Neural cell (in vitro differentiated cells): ENCODE measurements around the gene PPP1R11. TPM values are rescaled to one million over a fixed set of nuclear protein-coding genes. Genes with fewer than 3 reads are reported as not detected.

Experiments
- H2AFZ ChIP-seq: fragments of 200-600, 300-800 bp; sonication (generic), shearing (Covaris generic); 2 replicates; pipeline ENCODE4 v1.6.0; 2014; ENCODE audit warnings: low read depth, mild to moderate bottlenecking, antibody characterized with exemption, low read length, moderate library complexity
- H3F3A ChIP-seq: fragments of 200-600 bp; shearing (Covaris generic); 2 replicates; pipeline ENCODE4 v1.6.1; 2016; ENCODE audit warnings: mild to moderate bottlenecking, moderate library complexity, mixed read lengths, antibody characterized with exemption, low read length; ENCODE audit not compliant: insufficient read depth, poor library complexity, severe bottlenecking
- H3K27ac ChIP-seq: fragments of 200-600, 300-800 bp; sonication (generic), shearing (Covaris generic); 2 replicates; pipeline ENCODE4 v1.5.1; 2014; ENCODE audit warnings: mild to moderate bottlenecking, low read length, moderate library complexity
- H3K27me3 ChIP-seq: fragments of 300-800, 200-600 bp; sonication (generic), shearing (Covaris generic); 2 replicates; pipeline ENCODE4 v1.6.0; 2014; ENCODE audit warnings: mild to moderate bottlenecking, low read depth, low read length, moderate library complexity; ENCODE audit not compliant: insufficient read depth
- H3K36me3 ChIP-seq: fragments of 300-800, 200-600 bp; sonication (generic), shearing (Covaris generic); 2 replicates; pipeline ENCODE4 v1.5.1; 2014; ENCODE audit warnings: mild to moderate bottlenecking, antibody characterized with exemption, low read length, moderate library complexity; ENCODE audit not compliant: insufficient read depth
- H3K4me2 ChIP-seq: fragments of 300-800, 200-600 bp; sonication (generic), shearing (Covaris generic); 2 replicates; pipeline ENCODE4 v1.6.0; 2014; ENCODE audit warnings: mild to moderate bottlenecking, low read length
- H3K4me3 ChIP-seq: fragments of 300-800, 200-600 bp; sonication (generic), shearing (Covaris generic); 2 replicates; pipeline ENCODE4 v1.5.1; 2014; ENCODE audit warnings: mild to moderate bottlenecking, low read length, moderate library complexity
- H3K79me2 ChIP-seq: fragments of 200-600 bp; shearing (Covaris generic); replicated peaks from 2 replicates; pipeline ENCODE4 v1.6.0; 2014; ENCODE audit warnings: mild to moderate bottlenecking, low read length, moderate library complexity; ENCODE audit not compliant: insufficient read depth
- H3K9ac ChIP-seq: fragments of 300-800, 200-600 bp; sonication (generic), shearing (Covaris generic); 2 replicates; pipeline ENCODE4 v1.6.1; 2016; ENCODE audit warnings: mild to moderate bottlenecking, low read length, mixed read lengths
- H3K9me2 ChIP-seq: fragments of 200-600 bp; shearing (Covaris generic); 2 replicates; pipeline ENCODE4 v1.6.1; 2016; ENCODE audit warnings: mild to moderate bottlenecking, low read length, mixed read lengths; ENCODE audit not compliant: insufficient read depth
- H3K9me3 ChIP-seq: fragments of 200-600, 300-800 bp; sonication (generic), shearing (Covaris generic); 2 replicates; pipeline ENCODE4 v1.6.1; 2016; ENCODE audit warnings: mild to moderate bottlenecking, mixed run types, low read length, moderate library complexity, mixed read lengths
- H4K20me1 ChIP-seq: fragments of 200-600 bp; shearing (Covaris generic); 2 replicates; pipeline ENCODE4 v1.6.1; 2016; ENCODE audit warnings: mild to moderate bottlenecking, mixed run types; ENCODE audit not compliant: insufficient read depth
- CTCF ChIP-seq: fragments of 450-650 bp; IDR thresholded peaks from 2 replicates; pipeline ENCODE4 v1.5.1; 2014; ENCODE audit warnings: antibody characterized with exemption, mild to moderate bottlenecking, moderate library complexity; ENCODE audit not compliant: poor library complexity, severe bottlenecking
- EP300 ChIP-seq: fragments of 450-650 bp; conservative IDR thresholded peaks from 2 replicates; pipeline ENCODE4 v1.6.1; 2014; ENCODE audit warnings: antibody characterized with exemption, mild to moderate bottlenecking, moderate library complexity; ENCODE audit not compliant: poor library complexity, severe bottlenecking
- EZH2 ChIP-seq: fragments of 200-600, 300-800 bp; shearing (Covaris generic), sonication (generic); IDR thresholded peaks from 2 replicates; pipeline ENCODE4 v1.6.1; 2014; ENCODE audit warnings: antibody characterized with exemption, low read length, borderline replicate concordance, mild to moderate bottlenecking; ENCODE audit not compliant: insufficient read depth, poor library complexity, severe bottlenecking
- MXI1 ChIP-seq: fragments of 450-650 bp; conservative IDR thresholded peaks from 2 replicates; pipeline ENCODE4 v1.6.1; 2014; ENCODE audit warnings: antibody characterized with exemption, mild to moderate bottlenecking; ENCODE audit not compliant: poor library complexity, severe bottlenecking
- POLR2AphosphoS5 ChIP-seq: IDR thresholded peaks from 2 replicates; pipeline ENCODE4 v1.6.1; 2012
- RAD21 ChIP-seq: fragments of 450-650 bp; conservative IDR thresholded peaks from 2 replicates; pipeline ENCODE4 v1.6.1; 2014; ENCODE audit warnings: antibody characterized with exemption, mild to moderate bottlenecking, moderate library complexity
- REST ChIP-seq: IDR thresholded peaks from 2 replicates; pipeline ENCODE4 v1.6.1; 2012; ENCODE audit warnings: borderline replicate concordance
- SMC3 ChIP-seq: fragments of 450-650 bp; conservative IDR thresholded peaks from 2 replicates; pipeline ENCODE4 v1.6.1; 2014; ENCODE audit warnings: antibody characterized with exemption, mild to moderate bottlenecking, moderate library complexity; ENCODE audit not compliant: poor library complexity
- TAF1 ChIP-seq: IDR thresholded peaks from 2 replicates; pipeline ENCODE4 v1.6.1; 2012; ENCODE audit warnings: low read depth
- polyA plus RNA-seq: library from polyadenylated mRNA; depleted of rRNA; stranded (reverse); fragments of >200 nt; gene quantifications from 2 replicates; pipeline ENCODE4 v1.2.3, GENCODE V29; 2014

The PPP1R11 gene
- polyA plus RNA-seq, 1 donor from 2014 or later, result 39.7 TPM

- TF ChIP-seq EZH2, result no peak
- TF ChIP-seq MXI1, result no peak
- no peak for TF ChIP-seq CTCF
- TF ChIP-seq TAF1, result no peak
- no peak for TF ChIP-seq RAD21
- TF ChIP-seq SMC3, result no peak
- no peak for TF ChIP-seq POLR2AphosphoS5
- TF ChIP-seq EP300, result no peak
- TF ChIP-seq REST, result no peak
- no peaks in the 10 kb centered on the region for H3K79me2 ChIP-seq
- no peaks in the 10 kb centered on the region for H3K9me2 ChIP-seq
- no peak within 1 kb of the TSS for H3K9ac ChIP-seq
- peaks cover 26% of the 10 kb centered on the region for H3K27me3 ChIP-seq
- H4K20me1 ChIP-seq, result no peaks in the 10 kb centered on the region
- no peak within 1 kb of the TSS for H3K27ac ChIP-seq
- H2AFZ ChIP-seq, result no peak within 1 kb of the TSS
- no peaks in the 10 kb centered on the region for H3K36me3 ChIP-seq
- no peaks in the 10 kb centered on the region for H3F3A ChIP-seq
- H3K4me2 ChIP-seq, result no peak within 1 kb of the TSS
- H3K4me3 ChIP-seq, result no peak within 1 kb of the TSS
- H3K9me3 ChIP-seq, result no peaks in the 10 kb centered on the region
Measured at GRCh38 chr6:30113003-30113759, 46.2 kb downstream of the PPP1R11 start, which contains the start of gene TRIM31. Gene TRIM31 (minus strand): TSS chr6:30113090. CDS start chr6:30112805, 285 bp downstream.

GRCh38 chr6:30113841-30114240, 46.8 kb downstream of the PPP1R11 start:
- H4K20me1 ChIP-seq, result no peaks in the 10 kb centered on the region
- no peaks in the 10 kb centered on the region for H3K9me2 ChIP-seq
- TF ChIP-seq RAD21 (no peak), EZH2 (no peak), CTCF (no peak), POLR2AphosphoS5 (no peak), MXI1 (no peak), SMC3 (no peak), TAF1 (no peak), REST (no peak), EP300 (no peak)
- H3K9ac ChIP-seq, result no peak overlapping the region
- H3K27ac ChIP-seq, result no peak overlapping the region
- H2AFZ ChIP-seq, result no peak overlapping the region
- peaks cover 21% of the 10 kb centered on the region for H3K27me3 ChIP-seq
- no peaks in the 10 kb centered on the region for H3K9me3 ChIP-seq
- H3K4me2 ChIP-seq, result no peak overlapping the region
- H3K36me3 ChIP-seq, result no peaks in the 10 kb centered on the region
- H3K79me2 ChIP-seq, result no peaks in the 10 kb centered on the region
- no peaks in the 10 kb centered on the region for H3F3A ChIP-seq
- H3K4me3 ChIP-seq, result no peak overlapping the region
